Adrenal gland (tissue), 12 donors: ENCODE measurements around the gene BRAF. TPM values are rescaled to one million over a fixed set of nuclear protein-coding genes. Genes with fewer than 3 reads are reported as not detected.

Experiments used
- DNase-seq, 7 donors: peaks; one replicate each; pipeline ENCODE4 v3.0.0-alpha.2; 2019 to 2020
- H3K27ac ChIP-seq, 5 donors: fragments of 200-600 bp; sonication (generic) in 4 of 5; 1 replicate in 3 of 5; 2 replicates in 2 of 5; pipeline versions ENCODE4 v1.5.1 to v1.8.0; 2016 to 2020; ENCODE audit warnings: mild to moderate bottlenecking in 1 of 5
- H3K27me3 ChIP-seq: fragments of 200-600 bp; 2 replicates; pipeline ENCODE4 v1.8.0; 2021
- H3K36me3 ChIP-seq, 2 donors: fragments of 200-600 bp; replicated peaks in 1 of 2; 1 replicate in 1 of 2; 2 replicates in 1 of 2; pipeline versions ENCODE4 v1.5.1 to v1.8.0; 2018 to 2022
- H3K4me1 ChIP-seq, 2 donors: fragments of 200-600 bp; replicated peaks in 1 of 2; 1 replicate in 1 of 2; 2 replicates in 1 of 2; pipeline versions ENCODE4 v1.5.1 to v1.8.0; 2018 to 2021
- H3K4me3 ChIP-seq, 4 donors: fragments of 200-600 bp; sonication (generic) in 3 of 4; one replicate each; pipeline ENCODE4 v1.5.1; 2016 to 2018
- H3K9me3 ChIP-seq, 3 donors: fragments of 200-600 bp; sonication (generic) in 1 of 3; replicated peaks in 1 of 3; 1 replicate in 2 of 3; 2 replicates in 1 of 3; pipeline versions ENCODE4 v1.5.1 to v1.8.0; 2016 to 2021
- CTCF ChIP-seq, 6 experiments: fragments of 450-650 bp in 4 of 6; fragments of 200-600 bp in 2 of 6; sonication (generic) in 1 of 6; IDR thresholded peaks; 1 replicate in 5 of 6; 2 replicates in 1 of 6; pipeline versions ENCODE4 v1.5.1 to v1.8.0; 2016 to 2021; ENCODE audit warnings: antibody characterized with exemption in 6 of 6, mild to moderate bottlenecking in 2 of 6, moderate library complexity in 1 of 6
- POLR2A ChIP-seq, 2 donors: fragments of 450-650 bp; IDR thresholded peaks; one replicate each; pipeline ENCODE4 v1.6.1; 2017; ENCODE audit warnings: antibody characterized with exemption in 2 of 2, mild to moderate bottlenecking in 2 of 2, moderate library complexity in 1 of 2
- WGBS, 4 donors: extraction: QIAGEN DNeasy Blood & Tissue Kit in 2 of 4; methylation state at CpG; one replicate each; pipeline versions ENCODE4 v1.1.5 to v1.1.7; 2013 to 2017; 5-methylcytosine and 5-hydroxymethylcytosine counted together
- intact Hi-C, 2 donors: fragments of 100-400 bp; cut with DNase I; formaldehyde crosslinking; loops; one replicate each; pipeline versions ENCODE4 v1.14.1 to v1.15.0; 2022 to 2023
- polyA plus RNA-seq, 3 donors: library from polyadenylated mRNA; stranded (reverse); fragments of 200-250 nt in 2 of 3; fragments of 350-450 nt in 1 of 3; fragmentation: Illumina TruSeq in 1 of 3; extraction: RNeasy Lipid Tissue Mini Kit (QIAGEN cat#74804) in 1 of 3; gene quantifications; one replicate each; pipeline ENCODE4 v1.2.3, GENCODE V29; 2013 to 2014
- total RNA-seq, 9 donors: library from RNA; depleted of rRNA in 4 of 9; stranded (reverse); fragments of >200 nt in 4 of 9; fragments of 120-200 nt in 1 of 9; fragmentation: NEBNext Ultra II Directional in 1 of 9; extraction: Animal tissue kit (Norgen Biotek cat#: 25700) in 1 of 9; gene quantifications; one replicate each; pipeline versions ENCODE4 v1.1.0 to v1.2.4, GENCODE V29; 2013 to 2023
- donor health status: healthy with polysubstance abuse.
- donor health status: Bipolar disorder and iron deficiency.
- donor health status: DM: yes; HTN: yes; CAD: no.
- donor health status: DM: no; HTN: no; CAD: no.
- donor health status: DM: no; HTN: no; CAD: no.
- donor health status: DM: yes; HTN: yes; CAD: no.

The BRAF gene
- total and polyA plus RNA-seq, 12 donors: 5.0 to 50.3 (median 25.5) TPM

DNA sequence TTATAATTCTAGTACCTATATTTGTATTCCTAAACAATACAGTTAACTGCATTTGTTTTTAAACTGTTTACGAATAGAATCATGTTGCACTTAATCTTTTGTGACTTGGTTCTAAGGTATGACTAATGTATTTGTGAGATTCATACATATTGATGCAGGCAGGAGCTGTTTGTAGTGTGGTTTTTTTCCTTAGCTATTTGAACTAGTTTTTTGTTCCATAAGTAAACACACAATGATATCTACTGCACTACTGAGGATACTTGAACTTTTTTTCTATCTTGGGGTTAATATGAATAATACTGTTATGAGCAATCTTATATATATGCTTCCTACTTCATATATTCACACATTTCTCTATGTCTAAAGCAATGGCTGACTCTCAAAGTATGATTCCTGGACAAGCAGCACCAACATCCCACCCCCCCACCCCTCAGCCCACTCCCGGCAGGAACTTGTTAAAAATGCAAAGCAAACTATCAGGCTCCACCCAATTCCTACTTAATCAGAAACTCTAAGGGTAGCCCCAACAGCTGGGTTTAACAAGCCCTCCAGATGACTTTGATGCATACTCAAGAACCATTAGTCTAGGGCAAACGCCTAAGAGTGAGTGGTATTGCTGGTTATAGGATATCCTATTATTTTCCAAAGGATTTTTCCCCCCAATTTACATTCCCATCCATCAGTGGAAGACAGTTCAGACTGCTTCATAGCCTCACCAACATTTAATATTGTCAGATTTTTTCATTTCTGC lies 25.8 kb downstream of the BRAF start:
- Histone ChIP-seq H3K4me3 (no peak overlapping the region), H3K36me3 (no peaks in the 10 kb centered on the region), H3K27me3 (no peaks in the 10 kb centered on the region), H3K4me1 (peaks cover 0 to 11% of the 10 kb centered on the region in 2 donors), H3K9me3 (no peaks in the 10 kb centered on the region), H3K27ac (no peak overlapping the region)
- TF ChIP-seq POLR2A (IDR thresholded peaks at IDR 0.05) (no peak), CTCF (IDR thresholded peaks at IDR 0.05) (no peak)
- WGBS, 4 donors: 78 to 88% (median 82%) methylated on average over 3 of the region's 3 CpGs
- intact Hi-C loops: no loop called here
- DNase-seq: no peak

GRCh38 chr7:140896996-140897395 lies 27.7 kb downstream of the BRAF start:
- Histone ChIP-seq H3K4me1 (peaks cover 0 to 11% of the 10 kb centered on the region in 2 donors), H3K27me3 (no peaks in the 10 kb centered on the region), H3K9me3 (no peaks in the 10 kb centered on the region), H3K36me3 (no peaks in the 10 kb centered on the region), H3K4me3 (no peak overlapping the region), H3K27ac (no peak overlapping the region)
- WGBS, 4 donors: 90 to 99% (median 94%) methylated on average over 3 of the region's 3 CpGs
- DNase-seq: no peak
- TF ChIP-seq CTCF (IDR thresholded peaks at IDR 0.05): no peak
- TF ChIP-seq POLR2A (IDR thresholded peaks at IDR 0.05): no peak
- intact Hi-C loops: no loop called here

- H3K27ac ChIP-seq: no peak overlapping the region
- H3K9me3 ChIP-seq: no peaks in the 10 kb centered on the region
- H3K4me1 ChIP-seq: peaks cover 0 to 5% of the 10 kb centered on the region in 2 donors
- H3K4me3 ChIP-seq: no peak overlapping the region
- no peaks in the 10 kb centered on the region for H3K36me3 ChIP-seq
- intact Hi-C loops: no loop called here
- WGBS, 4 donors: 94 to 100% (median 95%) methylated on average over 1 of the region's 1 CpG
- TF ChIP-seq POLR2A (IDR thresholded peaks at IDR 0.05): no peak
- TF ChIP-seq CTCF (IDR thresholded peaks at IDR 0.05): no peak
- H3K27me3 ChIP-seq: no peaks in the 10 kb centered on the region
- no peak for DNase-seq
These were observed 35.1 kb downstream of the BRAF start for GRCh38 chr7:140889645-140890044.

GRCh38 chr7:140889150-140889549 lies 35.6 kb downstream of the BRAF start:
- H3K27ac ChIP-seq: no peak overlapping the region
- TF ChIP-seq CTCF (IDR thresholded peaks at IDR 0.05): no peak
- TF ChIP-seq POLR2A (IDR thresholded peaks at IDR 0.05): no peak
- H3K4me1 ChIP-seq: peaks cover 0 to 1% of the 10 kb centered on the region in 2 donors
- no peak overlapping the region for H3K4me3 ChIP-seq
- WGBS, 4 donors: 69 to 81% (median 78%) methylated on average over 1 of the region's 1 CpG
- no peaks in the 10 kb centered on the region for H3K9me3 ChIP-seq
- no peaks in the 10 kb centered on the region for H3K36me3 ChIP-seq
- no peaks in the 10 kb centered on the region for H3K27me3 ChIP-seq
- no peak for DNase-seq
- intact Hi-C loops: no loop called here
